Gastroesophageal sphincter (tissue), 4 donors: ENCODE measurements around the gene HAO1. TPM values are rescaled to one million over a fixed set of nuclear protein-coding genes. Genes with fewer than 3 reads are reported as not detected.

Experiments
- ATAC-seq: fragments of 150-250 bp; one replicate; pipeline ENCODE4 v1.9.1; 2016; ENCODE audit warnings: mild to moderate bottlenecking, moderate library complexity
- H3K27ac ChIP-seq, 4 donors: fragments of 200-600 bp; sonication (generic) in 3 of 4; 1 replicate in 3 of 4; 2 replicates in 1 of 4; pipeline ENCODE4 v1.5.1; 2016 to 2019
- H3K27me3 ChIP-seq: fragments of 200-600 bp; sonication (generic); one replicate; pipeline ENCODE4 v1.5.1; 2019
- H3K36me3 ChIP-seq, 2 donors: fragments of 200-600 bp; sonication (generic); one replicate each; pipeline ENCODE4 v1.5.1; 2019; ENCODE audit warnings: control low read depth in 1 of 2
- H3K4me1 ChIP-seq, 3 donors: fragments of 200-600 bp; sonication (generic); 1 replicate in 2 of 3; 2 replicates in 1 of 3; pipeline ENCODE4 v1.5.1; 2016 to 2019; ENCODE audit warnings: control low read depth in 2 of 3
- H3K4me3 ChIP-seq, 2 donors: fragments of 200-600 bp; sonication (generic); one replicate each; pipeline ENCODE4 v1.5.1; 2019; ENCODE audit warnings: mild to moderate bottlenecking in 1 of 2, moderate library complexity in 1 of 2
- H3K9me3 ChIP-seq, 3 donors: fragments of 200-600 bp; sonication (generic); one replicate each; pipeline ENCODE4 v1.5.1; 2017 to 2019; ENCODE audit warnings: control low read depth in 2 of 3
- EP300 ChIP-seq: sonication (generic); formaldehyde crosslinking; IDR thresholded peaks from one replicate; pipeline ENCODE4 v1.6.1; 2017; ENCODE audit warnings: antibody characterized with exemption, mild to moderate bottlenecking
- POLR2A ChIP-seq, 2 donors: fragments of 450-650 bp; IDR thresholded peaks; one replicate each; pipeline ENCODE4 v1.6.1; 2017; ENCODE audit warnings: antibody characterized with exemption in 2 of 2, mild to moderate bottlenecking in 2 of 2, moderate library complexity in 1 of 2
- POLR2AphosphoS5 ChIP-seq: sonication (generic); formaldehyde crosslinking; IDR thresholded peaks from one replicate; pipeline ENCODE4 v1.6.1; 2017; ENCODE audit warnings: antibody characterized with exemption
- WGBS, 2 donors: methylation state at CpG; one replicate each; pipeline ENCODE4 v1.1.5; 2018; ENCODE audit warnings: low coverage in 1 of 2; 5-methylcytosine and 5-hydroxymethylcytosine counted together
- total RNA-seq, 4 donors: library from RNA; depleted of rRNA; stranded (reverse); fragments of >200 nt; gene quantifications; one replicate each; pipeline ENCODE4 v1.1.0, GENCODE V29; 2016
- TF ChIP-seq, protein P1 (sequence below), 4 experiments: fragments of 200-600 bp in 2 of 4; fragments of 450-650 bp in 2 of 4; sonication (generic) in 1 of 4; IDR thresholded peaks; one replicate each; pipeline ENCODE4 v1.5.1; 2017 to 2019; ENCODE audit warnings: antibody characterized with exemption in 4 of 4, mild to moderate bottlenecking in 2 of 4, moderate library complexity in 2 of 4

HAO1 gene
- not detected for total RNA-seq

DNA sequence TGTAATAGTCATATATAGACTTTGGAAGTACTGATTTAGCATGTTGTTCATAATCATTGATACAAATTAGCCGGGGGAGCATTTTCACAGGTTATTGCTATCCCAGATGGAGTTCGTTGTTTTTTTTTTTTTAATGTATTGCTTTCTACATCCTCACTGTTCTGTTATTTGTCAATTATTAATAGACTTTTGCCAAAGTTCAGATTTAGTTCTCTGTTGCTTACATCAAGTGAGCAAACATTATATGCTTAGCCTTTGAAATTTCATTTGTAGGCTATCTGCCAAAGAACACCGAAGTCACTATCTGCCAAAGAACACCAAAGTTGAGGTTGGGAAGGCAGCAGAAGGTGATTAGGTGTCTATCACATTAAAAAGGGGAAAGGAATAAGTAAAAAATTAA is at the start of gene HAO1:
Gene HAO1 (minus strand): TSS at position 118 of the 400 bp plus-strand sequence. CDS start 36 bp downstream, at position 82.
- H3K27ac ChIP-seq, result no peak within 1 kb of the TSS
- peaks cover 0 to 12% (median 0%) of the 10 kb centered on the region in 3 donors for H3K4me1 ChIP-seq
- TF ChIP-seq POLR2A (IDR thresholded peaks at IDR 0.05) (no peak), POLR2AphosphoS5 (no peak), EP300 (no peak)
- TF ChIP-seq, protein P1, sequence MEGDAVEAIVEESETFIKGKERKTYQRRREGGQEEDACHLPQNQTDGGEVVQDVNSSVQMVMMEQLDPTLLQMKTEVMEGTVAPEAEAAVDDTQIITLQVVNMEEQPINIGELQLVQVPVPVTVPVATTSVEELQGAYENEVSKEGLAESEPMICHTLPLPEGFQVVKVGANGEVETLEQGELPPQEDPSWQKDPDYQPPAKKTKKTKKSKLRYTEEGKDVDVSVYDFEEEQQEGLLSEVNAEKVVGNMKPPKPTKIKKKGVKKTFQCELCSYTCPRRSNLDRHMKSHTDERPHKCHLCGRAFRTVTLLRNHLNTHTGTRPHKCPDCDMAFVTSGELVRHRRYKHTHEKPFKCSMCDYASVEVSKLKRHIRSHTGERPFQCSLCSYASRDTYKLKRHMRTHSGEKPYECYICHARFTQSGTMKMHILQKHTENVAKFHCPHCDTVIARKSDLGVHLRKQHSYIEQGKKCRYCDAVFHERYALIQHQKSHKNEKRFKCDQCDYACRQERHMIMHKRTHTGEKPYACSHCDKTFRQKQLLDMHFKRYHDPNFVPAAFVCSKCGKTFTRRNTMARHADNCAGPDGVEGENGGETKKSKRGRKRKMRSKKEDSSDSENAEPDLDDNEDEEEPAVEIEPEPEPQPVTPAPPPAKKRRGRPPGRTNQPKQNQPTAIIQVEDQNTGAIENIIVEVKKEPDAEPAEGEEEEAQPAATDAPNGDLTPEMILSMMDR (IDR thresholded peaks at IDR 0.05), result no peak
- no peaks in the 10 kb centered on the region for H3K9me3 ChIP-seq
- 94 to 96% methylated on average over 2 of the region's 3 CpGs for WGBS, 2 donors
- H3K4me3 ChIP-seq, result no peak within 1 kb of the TSS
- no peak for ATAC-seq
- H3K36me3 ChIP-seq, result no peaks in the 10 kb centered on the region
- H3K27me3 ChIP-seq, result no peaks in the 10 kb centered on the region

DNA sequence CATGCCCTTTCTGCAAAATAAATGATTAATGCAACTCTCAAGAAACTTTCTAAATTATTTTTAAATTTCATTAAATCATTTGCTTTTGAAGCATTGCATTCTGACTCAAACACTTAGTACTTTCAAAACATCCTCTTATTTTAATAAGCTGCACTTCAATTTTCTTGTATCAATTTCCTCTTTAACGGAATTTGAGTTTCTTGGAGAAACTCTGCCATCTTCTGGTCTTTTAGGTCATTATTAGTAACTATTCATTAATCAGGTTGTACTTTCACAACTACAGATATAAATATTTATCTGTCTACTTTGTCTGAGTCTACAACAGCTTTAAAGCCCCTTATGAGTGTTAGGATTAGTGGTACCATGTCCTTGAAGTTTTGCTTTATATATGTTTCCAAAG is 49.1 kb upstream of the HAO1 start:
- no peak for TF ChIP-seq EP300
- TF ChIP-seq, protein P1 (IDR thresholded peaks at IDR 0.05), result no peak
- no peak for TF ChIP-seq POLR2AphosphoS5
- no peak for TF ChIP-seq POLR2A (IDR thresholded peaks at IDR 0.05)
- H3K27ac ChIP-seq, result no peak overlapping the region
- H3K4me1 ChIP-seq, result no peaks in the 10 kb centered on the region
- no peaks in the 10 kb centered on the region for H3K27me3 ChIP-seq
- no peak overlapping the region for H3K4me3 ChIP-seq
- peaks cover 0 to 59% of the 10 kb centered on the region in 2 donors for H3K36me3 ChIP-seq
- 36 to 38% methylated on average over 1 of the region's 1 CpG for WGBS, 2 donors
- H3K9me3 ChIP-seq, result peaks cover 0 to 13% (median 0%) of the 10 kb centered on the region in 3 donors
- ATAC-seq, result no peak

DNA sequence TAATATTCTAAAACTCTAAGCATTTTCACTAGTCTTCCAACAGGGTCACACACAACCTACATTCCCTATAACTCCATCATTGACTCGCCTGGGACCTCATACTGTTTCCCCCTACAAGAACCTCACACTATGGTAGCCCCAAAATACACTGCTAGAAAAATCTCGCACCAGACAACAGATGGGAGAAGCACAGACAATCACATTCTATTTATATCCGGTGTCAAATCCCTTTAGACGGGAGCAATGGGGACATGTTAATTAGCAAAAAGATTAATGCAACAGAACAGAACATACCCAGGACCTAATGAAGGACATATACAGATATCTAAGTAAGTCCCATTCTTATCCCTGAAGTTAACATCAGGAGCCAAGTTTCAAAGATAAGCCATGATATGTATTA is 45.7 kb upstream of the HAO1 start:
- 88 to 92% methylated on average over 4 of the region's 4 CpGs for WGBS, 2 donors
- Histone ChIP-seq H3K27ac (no peak overlapping the region), H3K4me3 (no peak overlapping the region), H3K27me3 (no peaks in the 10 kb centered on the region), H3K4me1 (peaks cover 0 to under 1% (median 0%) of the 10 kb centered on the region in 3 donors), H3K36me3 (peaks cover 0 to 63% of the 10 kb centered on the region in 2 donors), H3K9me3 (no peaks in the 10 kb centered on the region)
- no peak for TF ChIP-seq POLR2AphosphoS5
- TF ChIP-seq, protein P1 (IDR thresholded peaks at IDR 0.05), result no peak
- no peak for TF ChIP-seq POLR2A (IDR thresholded peaks at IDR 0.05)
- TF ChIP-seq EP300, result no peak
- no peak for ATAC-seq

DNA sequence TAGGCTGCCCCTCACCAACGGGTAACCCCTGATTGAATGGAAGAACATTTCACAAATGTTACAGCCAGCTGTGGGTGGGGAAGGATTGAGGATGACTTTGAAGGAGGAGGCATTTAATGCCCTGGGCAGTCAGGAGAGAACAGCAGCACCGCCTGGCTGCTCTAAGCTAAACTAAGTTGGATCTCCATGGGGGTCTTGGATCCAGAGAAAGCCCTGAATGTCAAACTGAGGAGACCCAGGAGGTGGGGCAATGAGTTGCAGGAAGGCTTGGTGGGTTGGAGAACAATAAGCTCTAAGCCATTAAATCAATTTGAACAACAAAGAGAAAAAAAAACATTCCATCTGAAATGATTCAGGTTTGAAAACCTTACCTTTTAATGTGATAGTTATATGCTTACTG is 43.9 kb upstream of the HAO1 start:
- H3K4me1 ChIP-seq, result peaks cover 0 to 3% (median 0%) of the 10 kb centered on the region in 3 donors

DNA sequence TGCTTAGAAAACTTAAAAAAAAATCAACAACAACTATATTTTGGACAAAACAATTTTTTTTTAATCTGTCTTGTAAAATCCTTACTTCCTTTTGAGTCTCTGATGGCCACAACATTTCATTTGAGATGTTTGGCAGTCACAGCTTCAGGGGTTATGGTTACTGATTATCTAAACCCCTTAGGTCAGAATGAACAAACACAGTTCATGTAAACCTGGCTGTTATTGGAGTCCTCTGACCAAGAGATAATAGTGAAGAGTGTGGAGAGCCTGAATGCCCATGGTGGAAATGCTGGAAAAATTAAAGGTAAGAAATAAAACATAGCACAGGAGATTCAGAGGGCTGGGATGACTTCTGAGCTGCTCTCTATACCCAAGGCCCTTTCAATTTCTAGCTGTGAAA is 41.1 kb upstream of the HAO1 start:
- ATAC-seq, result no peak
- Histone ChIP-seq H3K36me3 (peaks cover 0 to 75% of the 10 kb centered on the region in 2 donors), H3K9me3 (no peaks in the 10 kb centered on the region), H3K27me3 (no peaks in the 10 kb centered on the region), H3K27ac (no peak overlapping the region), H3K4me1 (peaks cover 0 to 3% (median 0%) of the 10 kb centered on the region in 3 donors), H3K4me3 (no peak overlapping the region)
- TF ChIP-seq EP300 (no peak), POLR2A (IDR thresholded peaks at IDR 0.05) (no peak), POLR2AphosphoS5 (no peak)
- TF ChIP-seq, protein P1 (IDR thresholded peaks at IDR 0.05), result no peak

More for the DNA sequence above, 43.9 kb upstream of the HAO1 start:
- peaks cover 0 to 64% of the 10 kb centered on the region in 2 donors for H3K36me3 ChIP-seq
- WGBS, 2 donors, result 94 to 96% methylated on average over 2 of the region's 2 CpGs
- no peak overlapping the region for H3K27ac ChIP-seq
- H3K9me3 ChIP-seq, result no peaks in the 10 kb centered on the region
- H3K4me3 ChIP-seq, result no peak overlapping the region
- ATAC-seq, result no peak
- no peaks in the 10 kb centered on the region for H3K27me3 ChIP-seq
- TF ChIP-seq POLR2A (IDR thresholded peaks at IDR 0.05) (no peak), POLR2AphosphoS5 (no peak)
